ENCODE measurements around the gene RAE1. TPM values are rescaled to one million over a fixed set of nuclear protein-coding genes. Genes with fewer than 3 reads are reported as not detected.
"Not testable (repeated sequence)": the region's sequence is repeated elsewhere in the genome, so short reads cannot be mapped to it uniquely, and the experiment has no call there.

The RAE1 gene
- total RNA-seq, 1 experiment from 2014 or later = 62.1 TPM

DNA sequence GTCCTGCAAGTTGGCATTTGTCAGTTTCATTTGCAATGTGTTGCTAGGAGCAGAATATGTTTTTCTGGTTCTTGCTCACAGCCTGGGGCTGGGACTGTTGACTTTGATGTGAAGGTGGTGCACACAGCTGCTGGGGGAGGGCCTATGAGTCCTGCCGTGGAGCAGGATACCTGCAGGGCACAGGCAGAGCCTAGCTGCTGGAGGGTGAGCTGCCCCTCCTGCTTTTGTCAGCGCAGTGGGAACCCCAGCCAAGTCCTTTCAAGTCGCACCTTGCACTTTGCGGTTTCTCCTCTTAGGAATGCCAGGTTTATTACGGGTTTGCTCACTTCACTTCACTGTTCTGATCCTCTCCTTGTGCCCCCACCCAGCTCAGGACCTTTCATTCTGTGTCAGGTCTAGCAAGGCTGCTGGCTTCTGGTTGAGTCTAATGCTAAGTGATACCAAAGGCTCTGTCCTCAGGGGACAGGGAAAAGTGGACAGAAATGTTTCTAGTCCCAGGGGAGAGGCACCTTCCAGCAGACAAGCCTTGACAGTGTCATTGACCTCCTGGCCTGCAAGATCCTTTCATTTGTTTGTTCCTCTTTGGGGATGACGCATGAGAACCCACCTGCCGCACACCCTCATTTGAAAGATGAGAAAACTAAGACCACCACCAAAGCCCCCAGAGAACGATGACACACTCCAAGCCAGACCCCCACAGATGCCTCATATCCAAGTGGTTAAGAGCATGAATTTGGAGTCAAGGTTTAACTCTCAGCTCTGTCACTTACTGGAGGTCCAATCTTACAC, 24.2 kb upstream of the RAE1 start:
- no peak for DNase-seq (ENCODE audit: low read depth)

DNA sequence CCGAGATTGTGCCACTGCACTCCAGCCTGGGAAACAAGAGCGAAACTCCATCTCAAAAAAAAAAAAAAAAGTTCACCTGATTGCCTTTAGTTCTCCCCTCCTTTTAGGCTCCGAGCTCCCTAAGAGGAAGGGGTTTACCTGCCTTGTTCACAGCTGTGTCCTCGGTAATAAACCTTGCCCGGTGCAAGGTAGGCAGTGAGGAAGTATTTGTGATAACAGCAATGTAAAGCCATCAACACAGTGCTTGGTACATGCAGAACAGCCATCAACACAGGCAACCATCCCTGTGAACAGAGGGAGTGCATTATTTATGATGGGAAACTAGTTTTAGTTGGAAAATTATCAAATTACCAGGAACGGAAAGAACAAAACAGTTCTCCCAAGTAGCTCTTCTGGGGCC, 23.2 kb upstream of the RAE1 start:
- no peak for DNase-seq (ENCODE audit: low read depth)

DNA sequence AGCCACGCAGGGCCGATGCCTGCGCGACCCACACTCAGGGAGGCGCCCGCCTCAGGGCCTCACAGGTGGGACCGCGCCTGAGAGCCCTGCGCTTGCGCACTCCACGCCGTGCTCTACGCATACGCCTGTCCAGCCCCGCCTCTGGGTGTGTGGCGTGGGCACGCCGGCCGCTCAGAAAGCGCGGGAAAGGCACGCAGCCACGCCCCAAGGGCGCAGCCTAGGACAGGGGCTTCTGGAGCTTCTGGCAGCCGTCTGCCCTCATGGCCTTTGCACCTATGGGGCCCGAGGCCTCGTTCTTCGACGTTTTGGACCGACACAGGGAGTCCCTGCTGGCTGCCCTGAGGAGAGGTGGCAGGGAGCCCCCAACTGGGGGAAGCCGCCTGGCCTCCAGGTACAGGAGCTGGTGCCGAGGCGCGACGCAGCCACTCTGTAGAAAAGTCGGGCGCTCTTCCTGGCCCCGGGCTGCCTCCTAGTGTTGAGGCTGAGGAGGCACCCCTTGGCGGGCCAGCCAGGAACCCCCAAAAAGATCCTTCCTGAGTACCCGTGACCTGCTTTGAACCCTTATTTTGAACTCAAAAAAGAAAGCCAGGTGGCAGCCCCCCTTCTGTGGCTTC, 21.3 kb upstream of the RAE1 start, which contains the start of gene SPO11:
TSS of gene SPO11 (plus strand) at position 196 of the 614 bp plus-strand sequence. CDS start at position 261, 65 bp downstream.
- no peak for DNase-seq (ENCODE audit: low read depth)

DNA sequence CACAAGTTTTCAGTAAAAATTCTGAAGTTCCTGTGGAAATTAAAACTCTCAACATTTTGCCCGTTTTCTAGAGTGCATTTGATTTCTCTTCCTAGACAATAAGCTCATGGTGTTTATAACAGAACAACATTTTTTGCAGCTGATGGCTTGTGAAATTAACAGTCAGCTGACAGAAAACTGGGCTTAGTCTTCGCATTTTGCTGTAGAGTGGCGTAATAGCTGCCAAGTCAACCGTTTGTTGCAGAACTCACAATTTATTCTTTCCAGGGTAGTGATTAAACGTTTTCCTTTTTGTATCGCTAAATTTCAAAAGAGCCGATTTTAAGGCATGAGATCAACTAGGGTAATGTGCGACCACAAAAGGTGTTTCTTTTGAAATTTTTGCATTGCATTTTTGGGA, 20.1 kb upstream of the RAE1 start:
- no peak for DNase-seq (ENCODE audit: low read depth)

DNA sequence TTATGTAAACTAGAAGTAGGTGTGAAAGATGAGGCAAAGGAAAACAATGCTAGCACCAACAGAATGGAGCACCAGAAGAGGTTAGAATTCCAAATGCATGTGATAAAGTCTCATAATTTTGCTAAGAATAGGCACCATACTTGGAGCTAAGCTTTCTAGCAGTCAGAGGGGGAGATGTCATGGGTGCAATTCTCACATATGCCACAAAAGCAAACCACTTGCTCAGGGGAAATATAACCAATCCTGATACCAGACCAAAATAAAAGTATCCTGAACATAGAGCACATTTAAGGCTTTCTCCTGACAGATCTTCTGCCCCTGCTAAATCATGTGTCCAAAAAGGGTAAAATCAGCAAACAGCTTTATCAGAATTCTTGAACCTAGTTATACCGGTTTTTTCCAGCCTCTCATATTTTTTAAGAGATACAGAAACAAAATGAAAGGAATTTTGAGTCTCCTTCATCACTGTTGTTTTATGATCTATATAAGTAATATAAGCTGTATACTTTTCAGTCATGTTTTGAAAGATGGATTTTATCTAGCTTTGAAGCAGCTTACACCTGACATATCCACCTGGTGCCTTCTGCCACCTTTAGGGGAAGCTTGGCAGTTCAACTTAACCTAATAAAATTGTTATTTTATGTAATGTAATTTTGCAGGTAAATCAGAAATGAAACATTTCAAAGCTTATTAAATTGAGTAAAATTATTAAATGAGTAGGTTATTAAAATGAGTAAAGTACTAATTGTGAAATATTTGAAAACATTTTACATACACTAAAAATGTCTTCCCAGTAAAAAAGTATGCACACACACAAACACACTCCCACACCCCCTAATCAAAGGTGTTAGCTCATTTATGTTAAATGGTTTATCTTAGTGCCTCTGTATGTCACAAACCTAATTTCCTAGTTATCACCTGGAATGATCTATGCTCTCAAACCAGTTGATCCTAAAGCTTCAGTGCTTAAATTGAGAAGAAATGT, 18.7 kb upstream of the RAE1 start:
- no peak for DNase-seq (ENCODE audit: low read depth)

DNA sequence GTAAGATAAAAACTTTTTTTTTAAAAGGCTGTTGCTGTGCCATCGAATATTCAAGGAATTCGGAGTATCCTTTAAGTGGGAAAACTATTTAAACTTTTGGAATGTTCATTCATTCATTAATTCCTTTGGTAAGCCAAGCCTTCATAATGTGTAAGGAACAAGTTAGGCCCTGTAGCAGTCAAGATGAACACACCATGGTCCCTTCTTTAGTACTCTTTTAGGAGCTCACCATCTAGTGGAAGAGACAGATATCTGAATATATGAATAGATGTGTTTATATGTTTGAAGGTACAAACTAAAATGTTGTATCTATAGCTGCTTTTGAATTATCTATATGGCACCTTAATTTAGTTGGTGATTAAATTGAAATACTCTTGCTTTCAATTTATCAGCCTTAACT, 15.7 kb upstream of the RAE1 start:
- DNase-seq (ENCODE audit: low read depth) = no peak

DNA sequence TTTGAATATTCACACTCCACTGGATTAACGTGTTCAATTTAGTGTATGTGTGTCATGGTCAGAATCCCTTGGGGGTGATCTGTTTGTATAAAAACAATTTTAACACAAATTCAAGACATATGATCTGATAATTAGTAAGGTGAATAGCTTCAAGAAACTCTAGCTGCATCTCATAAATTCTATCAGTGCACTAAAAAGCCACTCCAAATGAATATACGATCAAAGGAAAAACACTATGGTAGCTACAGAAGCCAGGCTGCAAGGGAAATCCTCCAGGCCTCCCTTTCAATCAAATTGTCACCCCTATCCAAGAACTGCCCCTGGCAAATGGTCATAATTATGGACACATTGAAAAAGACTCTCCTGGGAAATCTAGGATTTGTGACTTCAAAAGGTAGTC, 9.4 kb upstream of the RAE1 start:
- DNase-seq (ENCODE audit: low read depth) = no peak

DNA sequence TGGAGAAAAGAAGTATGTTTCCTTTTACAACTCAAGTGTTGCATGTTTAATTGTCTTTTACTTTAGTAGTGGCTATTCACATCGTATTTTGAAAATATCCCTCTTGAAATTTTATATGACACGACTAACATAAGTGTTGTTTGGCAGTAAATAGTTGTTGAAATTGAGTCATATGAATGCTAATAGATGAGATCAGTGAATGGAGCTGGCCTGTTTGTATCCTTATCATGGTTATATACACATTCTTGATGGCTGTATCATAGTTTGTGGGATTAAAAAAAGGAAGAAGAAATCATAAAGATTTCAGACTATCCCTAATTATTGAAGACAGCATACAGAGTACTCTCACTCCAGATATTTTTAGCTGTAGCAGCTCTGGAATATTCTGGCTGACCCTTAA, 8.2 kb upstream of the RAE1 start:
- DNase-seq (ENCODE audit: low read depth) = no peak

DNA sequence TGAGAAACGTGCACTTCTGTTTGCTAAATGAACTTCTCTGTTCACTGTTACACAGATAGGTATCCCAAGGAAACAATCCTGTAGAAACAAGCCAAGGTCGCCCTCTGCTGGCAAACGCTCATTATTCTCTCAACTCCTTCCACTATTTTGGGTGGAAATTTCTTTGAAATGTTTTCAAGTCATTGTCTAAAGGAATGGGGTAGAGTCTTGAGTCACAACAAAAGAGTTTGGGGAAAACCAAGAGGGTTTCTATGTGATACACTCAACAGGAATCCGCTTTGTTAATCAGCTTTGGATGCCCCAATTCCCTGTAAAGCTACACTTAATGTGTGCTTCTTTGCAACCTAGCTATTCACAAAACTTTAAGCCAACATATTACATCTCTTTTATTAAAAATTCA, 4.6 kb upstream of the RAE1 start:
- peak; percentile 64 for DNase-seq (ENCODE audit: low read depth)

DNA sequence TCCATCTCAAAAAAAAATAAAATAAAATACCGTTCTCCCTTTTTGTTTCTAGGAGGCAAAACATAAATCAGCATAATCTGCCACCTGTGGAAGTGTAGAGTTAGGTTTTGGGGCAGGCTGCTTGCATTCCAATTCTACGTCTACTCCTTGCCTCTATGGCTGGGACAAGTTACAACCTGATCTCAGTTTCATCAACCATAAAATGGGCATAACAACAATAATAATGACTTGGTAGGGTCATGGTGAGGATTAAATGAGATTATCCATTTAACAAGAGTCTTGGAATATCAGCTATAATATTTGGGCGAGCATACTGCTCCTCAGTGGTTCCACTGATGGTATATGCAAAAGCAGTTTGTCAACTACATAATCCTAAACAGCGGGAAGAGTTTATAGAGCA, 3.7 kb upstream of the RAE1 start:
- no peak for DNase-seq (ENCODE audit: low read depth)

DNA sequence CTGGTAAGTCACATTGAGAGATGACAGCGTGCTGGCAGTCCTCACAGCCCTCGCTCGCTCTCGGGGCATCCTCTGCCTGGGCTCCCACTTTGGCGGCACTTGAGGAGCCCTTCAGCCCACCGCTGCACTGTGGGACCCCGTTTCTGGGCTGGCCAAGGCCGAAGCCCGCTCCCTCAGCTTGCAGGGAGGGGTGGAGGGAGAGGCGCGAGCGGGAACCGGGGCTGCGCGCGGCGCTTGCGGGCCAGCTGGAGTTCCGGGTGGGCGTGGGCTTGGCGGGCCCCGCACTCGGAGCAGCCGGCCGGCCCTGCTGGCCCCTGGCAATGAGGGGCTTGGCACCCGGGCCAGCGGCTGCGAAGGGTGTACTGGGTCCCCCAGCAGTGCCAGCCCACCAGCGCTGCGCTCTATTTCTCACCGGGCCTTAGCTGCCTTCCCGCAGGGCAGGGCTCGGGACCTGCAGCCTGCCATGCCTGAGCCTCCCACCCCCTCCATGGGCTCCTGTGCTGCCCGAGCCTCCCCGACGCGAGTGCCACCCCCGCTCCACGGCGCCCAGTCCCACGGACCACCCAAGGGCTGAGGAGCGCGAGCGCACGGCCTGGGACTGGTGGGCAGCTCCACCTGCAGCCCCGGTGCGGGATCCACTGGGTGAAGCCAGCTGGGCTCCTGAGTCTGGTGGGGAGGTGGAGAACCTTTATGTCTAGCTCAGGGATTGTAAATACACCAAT, 2.7 kb upstream of the RAE1 start:
- not testable (repeated sequence) for DNase-seq (ENCODE audit: low read depth)

DNA sequence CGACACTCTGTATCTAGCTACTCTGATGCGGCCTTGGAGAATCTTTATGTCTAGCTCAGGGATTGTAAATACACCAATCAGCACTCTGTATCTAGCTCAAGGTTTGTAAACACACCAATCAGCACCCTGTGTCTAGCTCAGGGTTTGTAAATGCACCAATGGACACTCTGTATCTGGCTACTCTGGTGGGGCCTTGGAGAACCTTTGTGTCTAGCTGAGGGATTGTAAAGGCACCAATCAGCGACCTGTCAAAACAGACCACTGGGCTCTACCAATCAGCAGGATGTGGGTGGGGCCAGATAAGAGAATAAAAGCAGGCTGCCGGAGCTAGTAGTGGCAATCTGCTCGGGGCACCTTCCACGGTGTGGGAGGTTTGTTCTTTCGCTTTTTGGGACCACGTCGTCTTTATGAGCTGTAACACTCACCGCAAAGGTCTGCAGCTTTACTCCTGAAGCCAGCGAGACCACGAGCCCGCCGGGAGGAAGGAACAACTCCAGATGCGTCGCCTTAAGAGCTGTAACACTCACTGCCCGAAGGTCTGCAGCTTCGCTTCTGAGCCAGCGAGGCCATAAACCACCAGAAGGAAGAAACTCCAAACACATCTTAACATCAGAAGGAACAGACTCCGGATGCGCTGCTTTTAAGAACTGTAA, 2.0 kb upstream of the RAE1 start:
- not testable (repeated sequence) for DNase-seq (ENCODE audit: low read depth)

DNA sequence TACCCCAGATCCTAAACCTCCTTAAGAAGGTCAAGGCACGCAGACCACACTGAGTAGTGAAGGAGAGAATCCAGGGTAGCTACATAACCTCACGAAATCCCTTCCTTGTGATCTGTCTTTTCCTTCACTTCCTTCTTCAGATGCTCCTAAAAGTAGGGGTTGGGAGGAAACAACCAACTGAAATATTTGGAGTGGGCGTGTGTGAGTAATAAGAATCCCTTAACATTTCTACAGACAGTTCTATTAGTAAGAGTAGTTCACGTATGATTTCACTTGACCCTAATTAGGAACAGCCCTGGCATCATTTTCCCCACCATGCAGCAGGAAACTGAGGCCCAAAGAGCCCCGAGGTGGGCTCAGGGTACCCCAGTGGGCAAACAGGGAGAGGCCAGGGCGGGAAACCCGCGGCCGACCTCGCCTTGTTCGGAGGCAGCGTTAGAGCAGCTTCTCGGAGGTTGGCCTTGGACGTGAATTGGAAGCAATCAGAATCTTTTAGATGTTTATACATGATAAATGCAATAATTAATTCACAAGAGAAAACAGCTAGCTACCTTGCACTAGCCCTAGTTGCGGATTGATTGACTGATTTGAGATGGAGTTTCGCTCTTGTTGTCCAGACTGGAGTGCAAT, 859 bp upstream of the RAE1 start:
- no peak for DNase-seq (ENCODE audit: low read depth)

DNA sequence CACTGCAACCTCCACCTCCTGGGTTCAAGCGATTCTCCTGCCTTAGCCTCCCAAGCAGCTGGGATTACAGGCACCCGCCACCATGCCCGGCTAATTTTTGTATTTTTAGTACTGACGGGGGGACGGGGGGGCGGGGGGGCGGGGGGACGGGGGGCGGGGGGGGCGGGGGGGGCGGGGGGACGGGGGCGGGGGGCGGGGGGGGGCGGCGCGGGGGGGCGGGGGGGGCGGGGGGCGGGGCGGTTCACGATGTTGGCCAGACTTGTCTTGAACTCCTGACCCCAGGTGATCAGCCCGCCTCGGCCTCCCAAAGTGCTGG, 371 bp upstream of the RAE1 start:
- DNase-seq (ENCODE audit: low read depth) = not testable (repeated sequence)

DNA sequence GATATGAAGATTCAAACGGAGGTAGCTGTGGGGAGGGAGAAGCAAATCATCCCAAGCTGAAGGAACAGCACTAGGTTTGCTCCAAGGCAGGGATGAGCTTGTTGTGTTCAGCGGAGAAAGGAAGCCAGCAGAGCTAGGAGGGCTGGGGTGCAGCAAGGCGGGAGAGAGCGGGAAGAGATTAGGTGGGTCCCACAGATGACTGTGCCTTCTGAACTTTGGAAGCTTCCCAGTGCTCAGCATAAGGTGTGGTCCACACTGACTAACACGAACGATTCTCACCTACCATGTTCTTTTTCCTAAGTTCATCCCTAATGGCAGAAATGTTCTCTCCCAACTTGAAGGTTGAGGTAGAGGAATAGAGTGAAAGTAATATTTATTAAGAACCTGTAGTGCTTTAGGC, 1.2 kb downstream of the RAE1 start:
- DNase-seq (ENCODE audit: low read depth) = no peak

DNA sequence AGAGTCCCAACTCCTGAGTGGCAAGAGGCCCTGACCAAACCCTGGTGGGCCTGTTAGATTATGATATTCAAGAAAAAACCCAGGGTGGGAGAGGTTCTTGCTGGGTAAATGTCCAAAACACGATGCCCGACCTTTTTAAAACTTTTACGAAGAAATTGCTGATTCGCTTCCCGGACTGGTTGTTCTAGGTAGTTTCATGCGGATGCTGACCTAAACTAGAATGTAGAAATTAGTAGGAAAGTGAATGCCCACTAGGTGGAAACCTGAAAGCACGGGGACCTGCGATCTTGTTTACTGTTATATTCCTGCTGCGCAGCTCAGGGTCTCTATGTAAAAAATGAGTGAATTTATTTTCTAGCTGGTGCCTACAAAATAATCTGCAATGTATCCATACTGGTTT, 2.3 kb downstream of the RAE1 start:
- no peak for DNase-seq (ENCODE audit: low read depth)

DNA sequence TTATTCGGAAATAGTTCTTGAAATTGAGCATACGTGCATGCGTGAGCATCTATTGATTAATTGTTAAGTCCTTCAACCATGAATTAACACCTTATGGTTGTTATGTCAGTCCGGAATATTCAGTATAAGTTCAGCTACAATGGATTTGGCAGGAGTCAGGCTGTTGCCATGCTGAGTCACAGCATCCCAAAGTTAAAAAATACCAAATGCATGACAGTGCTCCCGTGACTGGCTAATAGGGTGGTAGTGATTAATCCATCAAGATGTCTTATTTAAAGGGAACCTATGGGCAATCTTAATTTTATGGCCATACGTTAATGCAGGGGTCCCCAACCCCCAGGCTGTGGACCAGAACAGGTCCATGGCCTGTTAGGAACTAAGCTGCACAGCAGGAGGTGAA, 10.5 kb downstream of the RAE1 start:
- peak; percentile 57 for DNase-seq (ENCODE audit: low read depth)

DNA sequence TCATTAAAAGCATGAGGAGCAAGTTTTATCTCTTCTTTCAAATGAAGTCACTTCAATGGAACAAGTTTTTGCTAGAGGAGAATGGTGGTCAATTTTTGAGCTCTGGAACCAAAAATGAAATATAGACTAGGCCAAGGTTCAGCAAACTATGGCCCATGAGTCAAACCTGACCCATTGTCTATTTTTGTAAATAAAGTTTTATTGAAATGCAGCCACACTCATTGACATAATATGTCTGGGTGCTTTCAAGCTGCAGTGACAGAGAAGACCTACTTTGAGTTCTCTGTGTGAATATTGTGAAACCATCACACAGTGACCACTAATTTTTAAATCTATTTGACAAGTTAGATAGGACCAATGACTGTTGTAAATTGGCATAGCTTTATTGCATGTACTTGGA, 13.4 kb downstream of the RAE1 start:
- DNase-seq (ENCODE audit: low read depth) = no peak

DNA sequence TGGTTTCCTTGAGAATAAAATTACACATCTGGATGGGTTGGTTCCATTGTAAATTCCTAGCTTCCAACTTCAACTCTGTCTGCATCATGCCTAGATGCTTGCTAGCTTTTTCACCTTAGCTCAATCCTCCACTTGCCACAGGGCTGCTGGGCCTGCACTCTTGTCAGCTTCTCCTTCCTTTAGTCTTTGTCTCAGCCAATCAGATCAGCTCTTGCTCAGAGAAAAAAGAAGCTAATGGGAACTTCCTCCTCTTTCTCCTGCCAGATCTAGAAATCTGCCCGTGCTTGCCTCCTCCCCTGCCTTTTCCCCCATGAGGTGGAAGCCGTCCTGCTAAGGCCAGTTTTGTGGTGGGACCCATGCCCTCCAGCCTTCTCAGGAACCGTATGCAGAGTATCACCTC, 18.5 kb downstream of the RAE1 start:
- no peak for DNase-seq (ENCODE audit: low read depth)

DNA sequence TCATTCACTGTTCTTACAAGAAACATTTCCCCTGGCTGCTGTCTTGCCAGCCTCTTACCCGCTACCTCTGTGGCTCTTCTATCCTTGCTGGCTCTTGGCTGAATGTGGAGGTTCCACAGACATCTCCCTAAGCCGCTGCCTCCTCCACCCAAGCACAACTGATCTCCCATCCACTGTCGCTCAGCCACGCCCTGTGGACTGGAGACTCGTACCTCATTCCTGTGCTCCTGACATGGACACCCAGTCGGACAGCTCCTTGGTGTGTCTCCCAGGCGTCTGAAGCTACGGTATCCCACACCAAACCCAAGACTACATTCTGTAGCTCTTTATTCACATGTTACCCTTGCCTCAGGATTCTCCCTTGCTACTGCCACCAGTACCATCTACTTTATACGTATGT, 19.3 kb downstream of the RAE1 start:
- DNase-seq (ENCODE audit: low read depth) = no peak

DNA sequence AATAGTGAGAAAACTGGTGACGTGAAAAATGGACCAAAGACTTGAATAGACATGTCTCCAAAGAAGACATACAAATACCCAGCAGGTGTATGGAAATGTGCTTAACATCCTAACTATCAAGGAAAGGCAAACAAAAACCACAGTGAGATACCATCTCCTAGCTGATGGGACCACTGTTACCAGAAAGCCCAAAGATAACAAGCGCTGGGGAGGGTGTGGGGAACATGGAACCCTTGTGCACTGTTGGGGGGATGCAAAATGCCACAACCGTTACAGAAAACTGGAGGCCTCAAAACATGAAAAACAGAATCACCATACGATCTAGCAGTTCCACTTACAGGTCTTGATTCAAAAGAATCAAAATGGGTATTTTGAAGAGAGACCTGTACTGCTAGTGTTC, 20.3 kb downstream of the RAE1 start:
- no peak for DNase-seq (ENCODE audit: low read depth)
